ENCODE data around the gene EPHA1. TPM values are rescaled to one million over a fixed set of nuclear protein-coding genes. Genes with fewer than 3 reads are reported as not detected.

Gene EPHA1
- total RNA-seq, 1 experiment from 2014 or later: 0.39 TPM

DNA sequence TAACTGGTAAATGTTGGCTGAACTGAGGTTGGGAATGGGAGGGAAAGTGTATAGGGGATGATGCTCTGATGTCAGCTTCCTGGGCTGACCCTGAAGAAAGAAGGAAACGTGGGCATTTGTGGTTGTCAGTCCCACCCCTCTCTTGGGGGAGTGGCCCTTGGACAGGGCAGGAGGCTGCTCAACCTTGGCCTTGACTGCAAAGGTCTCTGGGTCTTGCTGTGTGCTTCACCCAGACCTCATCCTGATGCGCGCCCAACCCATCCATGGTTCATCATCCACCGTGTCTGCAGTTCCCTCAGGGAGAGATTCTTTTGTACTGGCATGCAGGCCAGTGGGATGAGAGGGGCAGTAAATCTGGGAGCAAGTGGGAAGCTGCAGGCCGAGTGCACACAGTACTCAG lies 32.3 kb downstream of the EPHA1 start:
- H3K4me1 ChIP-seq (ENCODE audit: control insufficient read depth, insufficient read depth, low read length): peaks cover 8% of the 10 kb centered on the region; the same call in 1 of the 2 replicates
- H3K36me3 ChIP-seq (ENCODE audit: control insufficient read depth, insufficient read depth, low read length): no peaks in the 10 kb centered on the region; the same call in 1 of the 2 replicates
- no peak overlapping the region for H3K4me3 ChIP-seq (ENCODE audit: low read depth in 2 of 2, low read length in 2 of 2)
- intact Hi-C loops (cut with micrococcal nuclease; ENCODE audit: unreplicated experiment): no loop called here
- no peak for DNase-seq (ENCODE audit: low read depth, low spot score)
- H3K27me3 ChIP-seq (ENCODE audit: control insufficient read depth, insufficient read depth, low read length): no peaks in the 10 kb centered on the region
- no peak for ATAC-seq
- ChIA-PET CTCF (no interaction called here), POLR2A (no interaction called here)
- no TSS peak for BruUV-seq (replicated peaks)
- no peak for TF ChIP-seq SIN3A (IDR thresholded peaks at IDR 0.05; ENCODE audit: borderline replicate concordance, insufficient read depth, low read depth, low read length)
- no peak for TF ChIP-seq POLR2AphosphoS5 (IDR thresholded peaks at IDR 0.05; ENCODE audit: low read depth, low read length)
- TF ChIP-seq, protein P1, sequence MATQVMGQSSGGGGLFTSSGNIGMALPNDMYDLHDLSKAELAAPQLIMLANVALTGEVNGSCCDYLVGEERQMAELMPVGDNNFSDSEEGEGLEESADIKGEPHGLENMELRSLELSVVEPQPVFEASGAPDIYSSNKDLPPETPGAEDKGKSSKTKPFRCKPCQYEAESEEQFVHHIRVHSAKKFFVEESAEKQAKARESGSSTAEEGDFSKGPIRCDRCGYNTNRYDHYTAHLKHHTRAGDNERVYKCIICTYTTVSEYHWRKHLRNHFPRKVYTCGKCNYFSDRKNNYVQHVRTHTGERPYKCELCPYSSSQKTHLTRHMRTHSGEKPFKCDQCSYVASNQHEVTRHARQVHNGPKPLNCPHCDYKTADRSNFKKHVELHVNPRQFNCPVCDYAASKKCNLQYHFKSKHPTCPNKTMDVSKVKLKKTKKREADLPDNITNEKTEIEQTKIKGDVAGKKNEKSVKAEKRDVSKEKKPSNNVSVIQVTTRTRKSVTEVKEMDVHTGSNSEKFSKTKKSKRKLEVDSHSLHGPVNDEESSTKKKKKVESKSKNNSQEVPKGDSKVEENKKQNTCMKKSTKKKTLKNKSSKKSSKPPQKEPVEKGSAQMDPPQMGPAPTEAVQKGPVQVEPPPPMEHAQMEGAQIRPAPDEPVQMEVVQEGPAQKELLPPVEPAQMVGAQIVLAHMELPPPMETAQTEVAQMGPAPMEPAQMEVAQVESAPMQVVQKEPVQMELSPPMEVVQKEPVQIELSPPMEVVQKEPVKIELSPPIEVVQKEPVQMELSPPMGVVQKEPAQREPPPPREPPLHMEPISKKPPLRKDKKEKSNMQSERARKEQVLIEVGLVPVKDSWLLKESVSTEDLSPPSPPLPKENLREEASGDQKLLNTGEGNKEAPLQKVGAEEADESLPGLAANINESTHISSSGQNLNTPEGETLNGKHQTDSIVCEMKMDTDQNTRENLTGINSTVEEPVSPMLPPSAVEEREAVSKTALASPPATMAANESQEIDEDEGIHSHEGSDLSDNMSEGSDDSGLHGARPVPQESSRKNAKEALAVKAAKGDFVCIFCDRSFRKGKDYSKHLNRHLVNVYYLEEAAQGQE (IDR thresholded peaks at IDR 0.05; ENCODE audit: insufficient read depth in 1 of 2, low read depth in 2 of 2, low read length in 1 of 2): no peak
- no peaks in the 10 kb centered on the region for H3K9me3 ChIP-seq (ENCODE audit: control insufficient read depth, insufficient read depth, low read depth, low read length)
- in situ Hi-C loops (cut with HindIII; ENCODE audit: low pct_unique_long_range_greater_than_20kb, low sequenced_read_pairs): no loop called here
- no peak overlapping the region for H3K27ac ChIP-seq (ENCODE audit: low read length)

GRCh38 chr7:143375298-143376034 lies 33.2 kb downstream of the EPHA1 start:
- intact Hi-C loops (cut with micrococcal nuclease; ENCODE audit: unreplicated experiment): no loop called here
- H3K4me3 ChIP-seq (ENCODE audit: low read depth in 2 of 2, low read length in 2 of 2): no peak overlapping the region
- TF ChIP-seq TCF7L2 (IDR thresholded peaks at IDR 0.05; ENCODE audit: low read depth, low read length) (no peak), POLR2AphosphoS5 (IDR thresholded peaks at IDR 0.05; ENCODE audit: low read depth, low read length) (no peak)
- CTCF ChIA-PET: no interaction called here
- POLR2A ChIA-PET: no interaction called here
- no peak for ATAC-seq
- BruUV-seq (replicated peaks): no TSS peak
- H3K27me3 ChIP-seq (ENCODE audit: control insufficient read depth, insufficient read depth, low read length): no peaks in the 10 kb centered on the region
- in situ Hi-C loops (cut with HindIII; ENCODE audit: low pct_unique_long_range_greater_than_20kb, low sequenced_read_pairs): no loop called here
- no peaks in the 10 kb centered on the region for H3K9me3 ChIP-seq (ENCODE audit: control insufficient read depth, insufficient read depth, low read depth, low read length)
- H3K27ac ChIP-seq (ENCODE audit: low read length): no peak overlapping the region
- H3K36me3 ChIP-seq (ENCODE audit: control insufficient read depth, insufficient read depth, low read length): no peaks in the 10 kb centered on the region
- peaks cover 9% of the 10 kb centered on the region; the same call in 1 of the 2 replicates for H3K4me1 ChIP-seq (ENCODE audit: control insufficient read depth, insufficient read depth, low read length)
- no peak for DNase-seq (ENCODE audit: low read depth, low spot score)

DNA sequence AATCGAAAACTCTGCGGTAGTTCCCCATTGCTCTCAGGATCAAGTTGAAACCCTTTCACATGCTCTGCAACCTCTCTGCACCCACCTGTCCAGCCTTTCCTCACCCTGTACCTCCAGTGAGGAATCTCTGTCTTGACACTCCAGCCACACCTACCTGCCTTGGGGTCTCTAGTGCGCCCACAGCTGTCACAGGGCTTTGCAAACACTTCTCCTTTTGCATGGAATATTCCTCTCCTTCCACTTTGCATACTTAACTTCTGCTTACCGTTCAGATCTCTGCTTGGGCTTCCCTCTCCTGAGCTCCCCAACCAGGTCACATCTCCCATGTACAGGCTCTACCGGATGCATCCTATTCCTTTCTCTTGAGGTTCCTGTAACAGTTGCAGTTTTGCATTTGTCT lies 34.1 kb downstream of the EPHA1 start:
- Histone ChIP-seq H3K4me3 (ENCODE audit: low read depth in 2 of 2, low read length in 2 of 2) (no peak overlapping the region), H3K4me1 (ENCODE audit: control insufficient read depth, insufficient read depth, low read length) (peaks cover 12% of the 10 kb centered on the region; the same call in 1 of the 2 replicates), H3K27me3 (ENCODE audit: control insufficient read depth, insufficient read depth, low read length) (no peaks in the 10 kb centered on the region), H3K27ac (ENCODE audit: low read length) (no peak overlapping the region), H3K36me3 (ENCODE audit: control insufficient read depth, insufficient read depth, low read length) (no peaks in the 10 kb centered on the region), H3K9me3 (ENCODE audit: control insufficient read depth, insufficient read depth, low read depth, low read length) (no peaks in the 10 kb centered on the region)
- POLR2A ChIA-PET: no interaction called here
- in situ Hi-C loops (cut with HindIII; ENCODE audit: low pct_unique_long_range_greater_than_20kb, low sequenced_read_pairs) (no loop called here), intact Hi-C loops (cut with micrococcal nuclease; ENCODE audit: unreplicated experiment) (no loop called here)
- TF ChIP-seq POLR2AphosphoS5 (IDR thresholded peaks at IDR 0.05; ENCODE audit: low read depth, low read length) (no peak), CTCF (IDR thresholded peaks at IDR 0.05) (no peak), TCF7L2 (IDR thresholded peaks at IDR 0.05; ENCODE audit: low read depth, low read length) (no peak)
- DNase-seq (ENCODE audit: low read depth, low spot score) (no peak), ATAC-seq (no peak)
- no TSS peak for BruUV-seq (replicated peaks)
- CTCF ChIA-PET: no interaction called here

All from Panc1 (cell line).